Activated CD4-positive, CD25-positive, alpha-beta regulatory T cell treated with anti-CD3 and anti-CD28 coated beads, Interleukin-2, amount 50 U/mL, for 24 hours (primary cell): ENCODE measurements around the gene FTSJ1.

Experiments used
- ATAC-seq, 2 donors: fragments of 150-1000 bp; cut with Tn5 transposase; one replicate each; pipeline ENCODE4 v1.10.0; 2021; ENCODE audit warnings: mild to moderate bottlenecking in 1 of 2, moderate library complexity in 1 of 2

Gene FTSJ1

GRCh38 chrX:48470833-48471118 is 5.2 kb upstream of the FTSJ1 start:
- ATAC-seq: no peak

GRCh38 chrX:48471504-48471903 is 4.5 kb upstream of the FTSJ1 start:
- ATAC-seq: no peak

GRCh38 chrX:48472225-48472624 is 3.8 kb upstream of the FTSJ1 start:
- ATAC-seq: no peak

GRCh38 chrX:48472851-48473703 is 2.9 kb upstream of the FTSJ1 start:
- ATAC-seq: no peak

GRCh38 chrX:48473704-48473990 is 2.4 kb upstream of the FTSJ1 start:
- no peak for ATAC-seq

GRCh38 chrX:48474127-48474526 is 1.9 kb upstream of the FTSJ1 start:
- ATAC-seq: no peak

GRCh38 chrX:48474581-48474980 is 1.4 kb upstream of the FTSJ1 start:
- ATAC-seq: no peak

- ATAC-seq: peak in 1 of 2 donors; percentile 17
Measured at GRCh38 chrX:48475296-48475695, 703 bp upstream of the FTSJ1 start.

- ATAC-seq: no peak
Measured at GRCh38 chrX:48476919-48477318, 920 bp downstream of the FTSJ1 start.

- no peak for ATAC-seq
Measured at GRCh38 chrX:48477960-48478755, 2.2 kb downstream of the FTSJ1 start.

GRCh38 chrX:48478806-48479205 is 2.8 kb downstream of the FTSJ1 start:
- no peak for ATAC-seq

- no peak for ATAC-seq
Measured at GRCh38 chrX:48480142-48480541, 4.1 kb downstream of the FTSJ1 start.

GRCh38 chrX:48480583-48480982 is 4.6 kb downstream of the FTSJ1 start:
- ATAC-seq: no peak

- no peak for ATAC-seq
Measured at GRCh38 chrX:48482526-48482925, 6.5 kb downstream of the FTSJ1 start.

- ATAC-seq: no peak
Measured at GRCh38 chrX:48487362-48487798, 11.4 kb downstream of the FTSJ1 start.

- ATAC-seq: no peak
Measured at GRCh38 chrX:48488034-48488433, 12.0 kb downstream of the FTSJ1 start.

GRCh38 chrX:48489296-48489695 is 13.3 kb downstream of the FTSJ1 start:
- ATAC-seq: no peak

GRCh38 chrX:48489892-48490291 is 13.9 kb downstream of the FTSJ1 start:
- no peak for ATAC-seq

- no peak for ATAC-seq
Measured at GRCh38 chrX:48490661-48491060, 14.7 kb downstream of the FTSJ1 start.

- no peak for ATAC-seq
Measured at GRCh38 chrX:48491809-48492208, 15.8 kb downstream of the FTSJ1 start.

- ATAC-seq: no peak
Measured at GRCh38 chrX:48492293-48492910, 16.4 kb downstream of the FTSJ1 start.

- no peak for ATAC-seq
Measured at GRCh38 chrX:48493890-48494364, 17.9 kb downstream of the FTSJ1 start.

GRCh38 chrX:48496660-48497059 is 20.7 kb downstream of the FTSJ1 start:
- ATAC-seq: no peak

- ATAC-seq: no peak
Measured at GRCh38 chrX:48497871-48498270, 21.9 kb downstream of the FTSJ1 start.
